CD14-positive monocyte (primary cell): Measurements from ENCODE around the gene SP6. TPM values are rescaled to one million over a fixed set of nuclear protein-coding genes. Genes with fewer than 3 reads are reported as not detected.
A peak's percentile ranks its signal among the peaks of the same experiment; 100 is the strongest.

Source experiments
- DNase-seq, 3 donors: peaks; one replicate each; pipeline ENCODE4 v3.0.0-alpha.2; 2011 to 2022
- H2AFZ ChIP-seq: 2 replicates; pipeline ENCODE4 v1.6.0; 2012; ENCODE audit warnings: mild to moderate bottlenecking, low read depth, low read length, inconsistent platforms; ENCODE audit not compliant: insufficient read depth, poor library complexity, severe bottlenecking
- H3K27ac ChIP-seq, 2 donors: 1 replicate in 1 of 2; 2 replicates in 1 of 2; pipeline ENCODE4 v1.5.1; 2012 to 2013; ENCODE audit warnings: low read length in 2 of 2, control low read depth in 1 of 2, inconsistent platforms in 1 of 2, low read depth in 1 of 2, mild to moderate bottlenecking in 1 of 2
- H3K27me3 ChIP-seq, 2 donors: one replicate each; pipeline versions ENCODE4 v1.6.0 to v1.6.1; 2011 to 2013; ENCODE audit warnings: low read length in 2 of 2; ENCODE audit not compliant: control insufficient read depth in 2 of 2, insufficient read depth in 2 of 2
- H3K36me3 ChIP-seq, 2 donors: replicated peaks in 1 of 2; 1 replicate in 1 of 2; 2 replicates in 1 of 2; pipeline versions ENCODE4 v1.5.1 to v1.6.1; 2012 to 2013; ENCODE audit warnings: low read length in 2 of 2, control low read depth in 1 of 2, inconsistent platforms in 1 of 2, mild to moderate bottlenecking in 1 of 2; ENCODE audit not compliant: insufficient read depth in 2 of 2, control insufficient read depth in 1 of 2
- H3K4me1 ChIP-seq, 2 donors: 1 replicate in 1 of 2; 2 replicates in 1 of 2; pipeline versions ENCODE4 v1.5.1 to v1.6.1; 2012 to 2013; ENCODE audit warnings: low read length in 2 of 2, control low read depth in 1 of 2, inconsistent platforms in 1 of 2, mild to moderate bottlenecking in 1 of 2, moderate library complexity in 1 of 2; ENCODE audit not compliant: insufficient read depth in 2 of 2, control insufficient read depth in 1 of 2
- H3K4me2 ChIP-seq: replicated peaks from 2 replicates; pipeline ENCODE3; 2012; ENCODE audit warnings: low read length, moderate library complexity, mild to moderate bottlenecking; ENCODE audit not compliant: poor library complexity, severe bottlenecking; ENCODE audit errors: extremely low read depth
- H3K4me3 ChIP-seq, 3 experiments: fragments of 200-600 bp in 1 of 3; sonication (generic) in 1 of 3; replicated peaks in 1 of 3; 1 replicate in 2 of 3; 2 replicates in 1 of 3; pipeline ENCODE4 v1.5.1; 2011 to 2013; ENCODE audit warnings: low read length in 3 of 3, mild to moderate bottlenecking in 3 of 3, control low read depth in 2 of 3, low read depth in 2 of 3, inconsistent platforms in 1 of 3, moderate library complexity in 1 of 3
- H3K79me2 ChIP-seq: 2 replicates; pipeline ENCODE4 v1.6.0; 2012; ENCODE audit warnings: mild to moderate bottlenecking, control low read depth, inconsistent platforms, low read length, moderate library complexity; ENCODE audit not compliant: insufficient read depth
- H3K9ac ChIP-seq: 2 replicates; pipeline ENCODE4 v1.6.0; 2017; ENCODE audit warnings: low read length, mild to moderate bottlenecking; ENCODE audit not compliant: insufficient read depth, poor library complexity, severe bottlenecking
- H3K9me3 ChIP-seq, 2 donors: replicated peaks in 1 of 2; 1 replicate in 1 of 2; 2 replicates in 1 of 2; pipeline versions ENCODE4 v1.5.1 to v1.6.1; 2012 to 2013; ENCODE audit warnings: low read length in 2 of 2, control low read depth in 1 of 2; ENCODE audit not compliant: control insufficient read depth in 1 of 2, insufficient read depth in 1 of 2
- H4K20me1 ChIP-seq: 2 replicates; pipeline ENCODE4 v1.6.0; 2012; ENCODE audit warnings: mild to moderate bottlenecking, low read length, control low read depth, moderate library complexity; ENCODE audit not compliant: insufficient read depth
- H3K27ac Mint-ChIP-seq, 7 donors: one replicate each; pipeline ENCODE4 v1.8.0; 2020; ENCODE audit warnings: mild to moderate bottlenecking in 7 of 7, mixed read lengths in 7 of 7, moderate library complexity in 6 of 7, inconsistent platforms in 2 of 7
- H3K27me3 Mint-ChIP-seq, 3 donors: one replicate each; pipeline ENCODE4 v1.8.0; 2021 to 2022; ENCODE audit warnings: low read depth in 3 of 3, mild to moderate bottlenecking in 3 of 3, mixed read lengths in 3 of 3, moderate library complexity in 3 of 3, inconsistent platforms in 1 of 3
- H3K36me3 Mint-ChIP-seq, 2 donors: one replicate each; pipeline ENCODE4 v1.8.0; 2020; ENCODE audit warnings: mixed read lengths in 2 of 2, inconsistent platforms in 1 of 2, mild to moderate bottlenecking in 1 of 2
- H3K4me1 Mint-ChIP-seq: one replicate; pipeline ENCODE4 v1.8.0; 2020; ENCODE audit warnings: mild to moderate bottlenecking, mixed read lengths
- H3K4me3 Mint-ChIP-seq, 2 donors: one replicate each; pipeline ENCODE4 v1.8.0; 2020; ENCODE audit warnings: mild to moderate bottlenecking in 2 of 2, mixed read lengths in 2 of 2, moderate library complexity in 1 of 2
- H3K9me3 Mint-ChIP-seq, 7 donors: one replicate each; pipeline ENCODE4 v1.8.0; 2020 to 2022; ENCODE audit warnings: mixed read lengths in 7 of 7, mild to moderate bottlenecking in 6 of 7, moderate library complexity in 6 of 7, inconsistent platforms in 2 of 7
- CTCF ChIP-seq: fragments of 200-600 bp; IDR thresholded peaks from one replicate; pipeline ENCODE4 v1.8.0; 2022; ENCODE audit warnings: antibody characterized with exemption, mild to moderate bottlenecking
- WGBS: methylation state at CpG from one replicate; pipeline ENCODE4 v1.1.5; 2013; ENCODE audit warnings: missing lambda C conversion rate; ENCODE audit not compliant: insufficient coverage; 5-methylcytosine and 5-hydroxymethylcytosine counted together
- intact Hi-C, 2 donors: fragments of 100-400 bp; cut with micrococcal nuclease; formaldehyde crosslinking; loops; one replicate each; pipeline versions ENCODE4 v1.15.0 to v1.15.1; 2023
- polyA plus RNA-seq, 3 donors: library from polyadenylated mRNA; depleted of rRNA in 1 of 3; unstranded in 2 of 3; stranded (reverse) in 1 of 3; fragments of 300-500 nt in 2 of 3; fragments of >200 nt in 1 of 3; fragmentation: Illumina TruSeq in 2 of 3; gene quantifications; 1 replicate in 2 of 3; 2 replicates in 1 of 3; pipeline ENCODE4 v1.2.3, GENCODE V29; 2012 to 2021

Gene SP6
- polyA plus RNA-seq, 3 donors, result 0.06 TPM; not detected in 2

- no peak overlapping the region for H3K27ac Mint-ChIP-seq
- peaks cover 6% of the 10 kb centered on the region for H3K4me1 Mint-ChIP-seq
- no peak overlapping the region for H2AFZ ChIP-seq
Observed at GRCh38 chr17:47857551-47858455, 6.8 kb upstream of the SP6 start.

GRCh38 chr17:47856830-47857229 is 5.9 kb upstream of the SP6 start:
- DNase-seq, result no peak
- peak overlapping the region in 2 of 7 donors; percentile 21 to 26 for H3K27ac Mint-ChIP-seq
- Histone ChIP-seq H3K4me1 (peaks cover 0 to 5% of the 10 kb centered on the region in 2 donors), H3K4me2 (no peak overlapping the region), H3K9ac (no peak overlapping the region), H3K27ac (no peak overlapping the region), H2AFZ (no peak overlapping the region), H3K36me3 (no peaks in the 10 kb centered on the region), H3K4me3 (no peak overlapping the region), H3K27me3 (peaks cover 33 to 42% of the 10 kb centered on the region in 2 donors), H3K9me3 (peaks cover 0 to 8% of the 10 kb centered on the region in 2 donors), H4K20me1 (no peaks in the 10 kb centered on the region), H3K79me2 (no peaks in the 10 kb centered on the region)
- H3K4me3 Mint-ChIP-seq, result no peak overlapping the region
- H3K9me3 Mint-ChIP-seq, result peaks cover 0 to 11% (median 7%) of the 10 kb centered on the region in 7 donors
- intact Hi-C loops, result no loop called here
- peaks cover 38 to 52% (median 49%) of the 10 kb centered on the region in 3 donors for H3K27me3 Mint-ChIP-seq
- TF ChIP-seq CTCF, result no peak
- H3K4me1 Mint-ChIP-seq, result peaks cover 13% of the 10 kb centered on the region
- peaks cover 0 to 7% of the 10 kb centered on the region in 2 donors for H3K36me3 Mint-ChIP-seq

More at GRCh38 chr17:47857551-47858455, 6.8 kb upstream of the SP6 start:
- Histone ChIP-seq H3K4me2 (no peak overlapping the region), H3K36me3 (no peaks in the 10 kb centered on the region), H3K27me3 (peaks cover 23 to 32% of the 10 kb centered on the region in 2 donors), H3K9me3 (no peaks in the 10 kb centered on the region), H3K4me1 (no peaks in the 10 kb centered on the region), H3K4me3 (no peak overlapping the region), H3K9ac (no peak overlapping the region), H4K20me1 (no peaks in the 10 kb centered on the region), H3K79me2 (no peaks in the 10 kb centered on the region), H3K27ac (no peak overlapping the region)
- DNase-seq, result no peak
- peaks cover 28 to 46% (median 39%) of the 10 kb centered on the region in 3 donors for H3K27me3 Mint-ChIP-seq
- no peaks in the 10 kb centered on the region for H3K36me3 Mint-ChIP-seq
- intact Hi-C loops, result no loop called here
- 21% methylated on average over 9 of the region's 16 CpGs for WGBS
- TF ChIP-seq CTCF, result no peak
- H3K4me3 Mint-ChIP-seq, result peak overlapping the region in 1 of 2 donors; percentile 46
- peaks cover 0 to 6% (median 2%) of the 10 kb centered on the region in 7 donors for H3K9me3 Mint-ChIP-seq
